Measurements from ENCODE around the gene MRPL32. TPM values are rescaled to one million over a fixed set of nuclear protein-coding genes. Genes with fewer than 3 reads are reported as not detected.

The MRPL32 gene
- total RNA-seq, result 54.4 and 72.1 TPM in 2 replicates

DNA sequence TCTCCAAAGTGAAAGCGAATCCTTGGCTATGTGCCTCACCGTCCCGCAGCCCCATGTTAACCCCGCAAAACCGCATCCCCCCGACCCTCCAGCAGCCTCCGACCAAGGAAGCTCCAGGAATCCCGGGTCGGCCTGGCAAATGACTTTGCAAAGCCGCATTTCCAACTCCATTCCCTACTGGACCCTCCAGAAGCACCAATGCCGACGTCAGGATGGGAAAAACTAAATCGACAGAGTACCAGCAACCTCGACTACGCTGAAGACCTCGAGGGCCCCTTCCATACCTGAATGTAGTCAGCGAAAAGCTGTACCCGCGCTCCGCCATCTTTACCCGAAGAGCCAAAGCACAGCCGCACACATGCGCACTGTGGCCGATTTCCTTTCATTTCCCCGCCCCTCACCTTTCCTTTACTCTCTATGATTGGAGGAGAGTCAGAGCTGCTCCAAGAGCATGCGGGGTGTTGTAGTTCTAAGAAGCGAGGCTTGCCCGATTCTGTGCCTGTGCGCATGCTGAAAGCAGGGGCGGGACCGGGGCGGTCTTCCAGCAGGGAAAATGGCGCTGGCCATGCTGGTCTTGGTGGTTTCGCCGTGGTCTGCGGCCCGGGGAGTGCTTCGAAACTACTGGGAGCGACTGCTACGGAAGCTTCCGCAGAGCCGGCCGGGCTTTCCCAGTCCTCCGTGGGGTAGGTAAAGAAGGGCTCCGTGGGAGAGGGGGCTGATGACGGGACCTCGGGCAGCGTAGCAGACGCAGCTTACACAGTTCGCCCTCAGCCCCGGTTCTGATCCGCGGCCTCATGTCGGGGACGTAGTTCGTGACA, at the start of gene MRPL32, which contains the start of gene PSMA2:
TSS of gene MRPL32 (plus strand) at position 543 of the 818 bp plus-strand sequence. CDS start at position 554, 11 bp downstream.
TSS of gene PSMA2 (minus strand) at position 341 of the 818 bp plus-strand sequence. CDS start at position 325, 16 bp downstream.

DNA sequence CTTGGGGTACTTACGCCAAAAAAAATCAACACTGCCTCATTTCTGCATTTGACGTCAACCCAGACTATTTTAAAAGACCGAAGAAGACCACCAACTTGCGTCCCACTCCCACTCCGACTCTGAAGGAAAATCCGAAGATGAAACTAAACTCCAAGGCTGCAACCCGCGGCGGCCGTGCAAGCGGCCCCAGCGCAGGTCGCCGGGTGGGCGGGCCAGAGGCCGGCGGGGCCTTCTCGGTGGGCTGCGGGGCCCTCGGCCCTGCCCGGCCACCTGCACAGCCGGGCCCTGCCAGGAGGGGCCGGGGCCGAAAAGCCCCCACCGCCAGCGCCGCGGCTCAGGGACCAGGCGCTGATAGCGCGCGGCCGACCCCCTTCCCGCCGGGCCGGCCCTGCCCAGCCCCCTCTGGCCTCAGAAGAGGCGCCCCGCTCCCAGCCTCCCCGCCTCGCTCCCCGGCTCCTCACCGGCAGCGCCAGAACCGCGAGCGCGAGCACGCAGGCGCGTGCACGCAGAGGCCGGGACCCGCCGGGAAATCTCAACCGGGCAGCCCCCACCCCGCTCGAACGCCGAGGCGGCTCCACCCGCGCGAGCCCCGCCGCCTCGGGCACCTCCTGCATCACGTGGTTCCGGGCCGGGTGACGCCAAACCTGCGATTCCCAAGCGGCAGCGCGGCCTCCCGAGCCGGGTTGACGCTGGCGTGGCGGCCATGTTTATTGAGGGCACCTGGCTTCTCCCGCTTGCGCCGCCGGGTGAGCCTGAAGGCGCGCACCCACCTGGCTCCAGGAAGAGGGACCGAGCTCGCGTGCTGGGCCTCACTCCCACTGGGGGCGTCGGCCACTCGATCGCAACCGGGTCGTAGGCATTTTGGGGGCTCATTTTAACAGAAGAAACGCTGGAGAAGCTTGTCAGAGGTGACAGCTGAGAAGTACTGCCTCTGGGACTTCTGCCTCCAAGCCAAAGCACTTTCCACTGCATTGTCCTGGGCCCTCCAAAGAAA, 20.4 kb upstream of the MRPL32 start, which contains the start of gene C7orf25:
TSS of gene C7orf25 (minus strand) at position 617 of the 994 bp plus-strand sequence. CDS start 1,170 bp downstream, outside the sequence.

Other genes with a start within 250 kb of the MRPL32 start
- gene C7orf25, start 20.3 kb upstream of the MRPL32 start, total RNA-seq, result 8.4 and 11.3 TPM in 2 replicates
- gene PSMA2, start 202 bp upstream of the MRPL32 start, total RNA-seq, result 87.7 and 117 TPM in 2 replicates
- not detected in 2 replicates for gene HECW1, start 180.3 kb downstream of the MRPL32 start, total RNA-seq